GM21737 (cell line): ENCODE measurements around the gene ANKRD11.

ENCODE experiments used
- ATAC-seq: cut with Tn5 transposase; IDR thresholded peaks from one replicate; pipeline ENCODE4 v1.9.1; 2021; ENCODE audit warnings: mild to moderate bottlenecking, moderate library complexity; ENCODE audit not compliant: unreplicated experiment

The ANKRD11 gene

GRCh38 chr16:89507214-89507833 lies 17.0 kb upstream of the ANKRD11 start:
- ATAC-seq: no peak

DNA sequence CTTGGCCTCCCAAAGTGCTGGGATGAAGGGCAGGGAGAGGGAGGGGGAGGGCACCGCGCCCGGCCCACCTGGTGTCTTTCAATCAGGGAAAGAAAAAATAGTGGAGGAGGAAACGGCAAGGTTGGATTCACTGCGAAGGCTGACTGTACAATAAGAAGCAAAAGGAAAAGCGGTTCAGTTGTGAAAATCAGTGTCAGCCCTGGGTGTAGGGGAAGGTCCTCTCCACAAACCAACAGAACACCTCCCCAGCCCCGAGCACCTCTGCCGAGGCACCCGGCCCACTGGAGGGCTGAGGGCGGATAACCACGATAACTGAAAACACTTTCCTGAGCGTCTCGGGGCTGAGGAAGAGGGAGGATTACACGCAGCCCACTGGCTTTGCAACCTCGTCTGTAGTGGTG lies 16.4 kb upstream of the ANKRD11 start:
- no peak for ATAC-seq

DNA sequence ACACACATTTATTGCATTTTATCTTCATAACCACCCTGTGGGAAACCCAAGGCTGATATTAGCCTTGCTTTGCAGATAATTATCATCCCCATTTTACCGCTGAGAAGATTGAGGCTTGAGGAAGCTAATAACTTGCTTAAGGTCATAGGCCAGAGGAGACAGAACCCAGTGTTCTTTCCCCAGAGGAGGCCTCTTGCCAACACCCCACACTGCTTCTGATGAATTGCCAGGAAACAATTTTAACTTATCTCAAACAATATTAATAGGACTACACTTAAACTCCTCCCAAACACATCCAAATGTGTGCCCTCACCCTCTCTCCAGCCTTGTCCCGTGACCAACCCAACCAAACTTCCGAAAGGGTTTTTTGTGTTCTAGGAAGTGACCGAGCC lies 15.7 kb upstream of the ANKRD11 start:
- ATAC-seq: no peak

DNA sequence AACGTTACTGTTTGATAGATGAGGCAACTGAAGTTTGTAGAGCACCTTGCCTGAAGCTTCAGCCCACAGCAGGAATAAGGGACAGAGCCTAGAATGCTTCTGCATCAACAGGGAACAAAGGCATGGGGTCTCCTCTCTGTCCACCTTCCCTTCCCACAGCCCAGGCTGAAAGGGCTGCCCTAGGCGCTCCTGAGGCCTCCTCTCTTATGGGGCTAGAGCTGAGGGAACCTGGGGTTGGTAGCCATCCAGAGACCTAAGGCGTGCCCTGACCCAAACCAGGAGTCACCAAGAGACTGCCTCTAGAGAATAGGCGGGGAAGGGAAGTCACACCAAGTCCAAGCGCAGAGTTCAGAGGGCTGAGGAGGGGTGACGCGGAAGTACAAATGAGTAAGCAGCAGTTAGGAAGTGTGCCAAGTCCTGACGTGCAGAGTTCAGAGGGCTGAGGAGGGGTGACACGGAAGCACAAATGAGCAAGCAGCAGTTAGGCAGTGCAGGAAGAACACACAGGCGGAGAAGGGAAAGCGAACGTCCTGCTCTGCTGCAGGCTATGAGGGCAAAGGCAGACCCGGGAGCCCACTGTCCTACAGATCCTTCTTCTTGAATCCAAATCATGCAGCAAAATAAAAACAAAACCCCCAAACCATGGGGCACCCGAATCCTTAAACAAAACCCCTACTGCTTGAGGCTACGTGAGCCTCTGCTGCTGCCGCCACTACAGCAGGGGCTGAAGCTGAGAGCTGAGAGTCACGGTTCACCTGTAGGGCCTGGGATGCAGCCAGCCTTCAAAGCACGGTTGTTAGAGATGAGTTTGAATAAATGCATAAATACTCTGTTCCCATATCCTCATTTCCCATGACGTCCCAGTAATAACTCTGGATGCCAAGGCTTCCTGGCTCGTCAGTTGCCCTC lies 15.1 kb upstream of the ANKRD11 start:
- ATAC-seq: peak; percentile 49

- no peak for ATAC-seq
Observed at GRCh38 chr16:89504091-89504490, 13.7 kb upstream of the ANKRD11 start.

GRCh38 chr16:89502081-89502843 lies 11.9 kb upstream of the ANKRD11 start:
- ATAC-seq: no peak

- ATAC-seq: no peak
Observed at GRCh38 chr16:89499767-89500166, 9.4 kb upstream of the ANKRD11 start.

- no peak for ATAC-seq
Observed at GRCh38 chr16:89498839-89499238, 8.5 kb upstream of the ANKRD11 start.

DNA sequence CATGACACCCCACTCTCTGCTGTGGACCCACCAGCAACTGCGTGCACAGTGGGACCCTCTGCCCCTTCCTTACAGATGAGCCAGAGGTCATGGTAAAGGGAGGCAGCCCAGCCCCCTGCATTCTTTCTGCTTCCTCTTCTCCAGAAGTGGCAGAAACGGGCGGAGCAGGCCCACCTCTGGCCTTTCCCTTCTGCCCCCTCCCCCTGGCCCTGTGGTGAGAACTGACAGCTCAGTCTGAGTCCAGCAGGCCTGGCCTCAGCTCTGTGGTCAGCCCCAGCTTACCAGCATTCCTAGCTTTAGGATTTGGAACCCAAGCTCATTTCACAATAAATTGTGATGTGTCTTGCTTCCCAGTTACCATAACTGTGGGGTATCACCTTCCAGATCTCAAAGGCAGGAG lies 4.8 kb upstream of the ANKRD11 start:
- ATAC-seq: no peak

GRCh38 chr16:89493776-89494175 lies 3.4 kb upstream of the ANKRD11 start:
- no peak for ATAC-seq

GRCh38 chr16:89491974-89492687 lies 1.8 kb upstream of the ANKRD11 start:
- no peak for ATAC-seq

GRCh38 chr16:89491238-89491869 lies 993 bp upstream of the ANKRD11 start:
- no peak for ATAC-seq

- no peak for ATAC-seq
Observed at GRCh38 chr16:89489898-89490438, 393 bp downstream of the ANKRD11 start.

DNA sequence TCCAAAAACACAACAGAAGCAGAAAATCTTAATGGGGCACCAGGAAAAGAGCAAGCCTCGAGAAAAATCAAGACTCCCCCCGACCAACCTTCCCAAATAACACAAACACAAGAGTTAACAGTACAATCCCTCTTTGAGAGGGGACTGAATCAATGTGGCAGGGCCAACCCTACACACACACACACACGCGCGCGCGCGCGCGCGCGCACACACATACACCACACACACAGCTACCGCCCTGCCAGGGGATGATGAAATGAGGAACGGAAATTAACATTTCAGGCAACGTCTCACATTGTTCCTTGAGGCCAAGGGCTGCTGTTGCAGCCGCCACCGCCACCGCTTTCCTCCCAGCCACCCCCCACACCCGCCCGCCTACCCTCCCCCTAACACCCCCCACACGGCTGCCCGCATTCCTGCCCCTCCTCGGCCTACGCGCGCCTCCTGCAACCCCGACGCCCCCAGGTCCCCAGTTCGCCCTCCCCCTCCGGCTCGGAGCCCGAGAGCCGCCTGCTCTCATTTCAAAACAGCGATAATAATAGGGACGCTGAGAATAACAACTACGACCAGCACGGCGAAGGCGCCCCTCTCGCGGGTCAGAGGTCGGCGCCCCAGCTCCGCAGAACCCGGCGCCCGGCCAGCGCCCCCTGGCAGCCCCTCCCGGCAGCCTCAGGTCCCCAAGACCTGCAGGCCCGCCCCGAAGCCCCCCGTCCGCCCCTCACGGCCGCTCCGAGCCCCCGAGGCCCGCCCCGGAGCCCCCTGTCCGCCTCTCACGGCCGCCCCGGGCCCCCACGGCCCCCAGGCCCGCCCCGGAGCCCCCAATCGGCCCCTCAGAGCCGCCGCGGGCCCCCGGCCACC lies 1.1 kb downstream of the ANKRD11 start:
- no peak for ATAC-seq

- ATAC-seq: no peak
Observed at GRCh38 chr16:89485701-89486246, 4.6 kb downstream of the ANKRD11 start.

GRCh38 chr16:89484923-89485679 lies 5.3 kb downstream of the ANKRD11 start:
- ATAC-seq: no peak

GRCh38 chr16:89484041-89484501 lies 6.3 kb downstream of the ANKRD11 start:
- no peak for ATAC-seq

DNA sequence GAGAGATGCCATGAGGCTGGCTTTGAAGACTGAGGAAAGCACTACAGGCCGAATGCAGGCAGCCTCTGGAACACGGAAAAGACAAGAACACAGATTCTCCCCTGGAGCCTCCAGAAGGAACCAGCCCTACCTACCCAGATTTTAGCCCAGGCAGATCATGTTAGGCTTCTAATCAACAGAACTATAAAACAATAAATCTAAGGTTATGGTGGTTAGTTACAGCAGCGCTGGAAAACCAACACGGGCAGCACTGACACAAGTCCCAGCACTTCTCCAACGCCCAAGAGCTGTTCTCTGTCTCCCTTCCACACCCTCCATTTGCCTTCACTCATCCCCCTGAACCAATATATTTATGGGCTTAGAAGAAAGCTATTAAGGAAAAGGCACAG lies 7.5 kb downstream of the ANKRD11 start:
- no peak for ATAC-seq
